ENCODE data around the gene BRSK1.
A peak's percentile ranks its signal among the peaks of the same experiment; 100 is the strongest.

BRSK1 gene

DNA sequence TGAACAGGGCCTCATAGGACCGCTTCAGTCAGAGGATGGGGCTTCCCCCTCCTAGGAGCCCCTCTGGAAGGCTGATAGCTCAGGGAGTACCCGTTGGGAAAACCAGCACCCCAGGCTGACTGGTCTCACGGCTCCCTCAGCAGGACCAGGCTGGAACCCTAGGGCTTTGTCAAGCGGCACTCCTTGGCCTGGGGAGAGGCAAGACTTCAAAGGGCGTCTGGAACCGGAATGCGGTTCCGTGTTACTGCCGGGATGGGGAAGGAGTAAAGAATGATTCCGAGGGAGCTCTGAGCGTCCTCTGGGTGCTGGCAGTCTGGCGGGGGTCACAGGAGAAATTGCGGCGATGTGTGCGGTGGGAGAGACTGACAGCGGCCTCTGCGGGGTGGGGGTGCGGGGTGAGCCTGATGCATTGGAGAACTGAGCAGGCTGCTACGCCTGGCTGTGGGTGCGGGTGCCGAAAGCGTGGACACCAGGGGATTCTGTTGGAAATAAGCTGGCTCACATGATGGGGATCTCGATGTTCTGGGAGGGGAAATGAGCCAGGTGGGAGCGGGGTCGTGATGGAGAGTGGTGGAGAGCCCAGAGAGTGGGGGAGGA, 68.8 kb downstream of the BRSK1 start:
- ATAC-seq (replicated peaks; ENCODE audit: extremely low read depth, poor library complexity, severe bottlenecking), result no peak
- Mint-ChIP-seq H3K36me3 (ENCODE audit: insufficient read depth) (peaks cover 3% of the 10 kb centered on the region), H3K4me3 (peak overlapping the region; percentile 73), H3K27me3 (peaks cover 64% of the 10 kb centered on the region), H3K27ac (ENCODE audit: low read depth) (peak overlapping the region; percentile 25), H3K9me3 (no peaks in the 10 kb centered on the region), H3K4me1 (peaks cover 26% of the 10 kb centered on the region)
- no peak for DNase-seq (ENCODE audit: low spot score in 2 of 2)

DNA sequence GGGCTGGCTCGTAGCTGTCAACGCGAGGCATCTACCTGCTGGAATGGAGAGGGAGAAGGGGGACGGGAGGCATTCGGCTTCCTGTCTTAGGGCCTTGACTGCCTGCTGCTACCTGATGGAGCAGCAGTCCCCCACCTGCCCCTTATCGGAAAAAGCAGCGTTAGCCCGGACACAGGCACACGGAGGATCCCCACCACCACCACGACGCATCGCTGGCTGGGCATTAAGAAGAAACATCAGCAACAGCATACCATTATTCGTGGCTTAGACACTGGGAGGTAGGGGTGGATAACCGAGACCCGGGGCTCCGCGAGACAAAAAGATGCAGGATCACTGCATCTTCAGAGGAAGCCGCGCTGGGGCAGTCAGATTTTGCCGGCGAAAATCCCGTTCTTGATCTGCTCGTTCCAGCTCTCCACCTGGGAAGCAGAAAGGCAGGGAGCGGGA, 69.6 kb downstream of the BRSK1 start:
- no peaks in the 10 kb centered on the region for H3K9me3 Mint-ChIP-seq
- peaks cover 71% of the 10 kb centered on the region for H3K27me3 Mint-ChIP-seq
- H3K4me1 Mint-ChIP-seq, result peaks cover 26% of the 10 kb centered on the region
- DNase-seq (ENCODE audit: low spot score in 2 of 2), result no peak
- H3K36me3 Mint-ChIP-seq (ENCODE audit: insufficient read depth), result peaks cover 3% of the 10 kb centered on the region
- peak overlapping the region; percentile 73 for H3K4me3 Mint-ChIP-seq
- ATAC-seq (replicated peaks; ENCODE audit: extremely low read depth, poor library complexity, severe bottlenecking), result no peak
- H3K27ac Mint-ChIP-seq (ENCODE audit: low read depth), result peak overlapping the region; percentile 25

DNA sequence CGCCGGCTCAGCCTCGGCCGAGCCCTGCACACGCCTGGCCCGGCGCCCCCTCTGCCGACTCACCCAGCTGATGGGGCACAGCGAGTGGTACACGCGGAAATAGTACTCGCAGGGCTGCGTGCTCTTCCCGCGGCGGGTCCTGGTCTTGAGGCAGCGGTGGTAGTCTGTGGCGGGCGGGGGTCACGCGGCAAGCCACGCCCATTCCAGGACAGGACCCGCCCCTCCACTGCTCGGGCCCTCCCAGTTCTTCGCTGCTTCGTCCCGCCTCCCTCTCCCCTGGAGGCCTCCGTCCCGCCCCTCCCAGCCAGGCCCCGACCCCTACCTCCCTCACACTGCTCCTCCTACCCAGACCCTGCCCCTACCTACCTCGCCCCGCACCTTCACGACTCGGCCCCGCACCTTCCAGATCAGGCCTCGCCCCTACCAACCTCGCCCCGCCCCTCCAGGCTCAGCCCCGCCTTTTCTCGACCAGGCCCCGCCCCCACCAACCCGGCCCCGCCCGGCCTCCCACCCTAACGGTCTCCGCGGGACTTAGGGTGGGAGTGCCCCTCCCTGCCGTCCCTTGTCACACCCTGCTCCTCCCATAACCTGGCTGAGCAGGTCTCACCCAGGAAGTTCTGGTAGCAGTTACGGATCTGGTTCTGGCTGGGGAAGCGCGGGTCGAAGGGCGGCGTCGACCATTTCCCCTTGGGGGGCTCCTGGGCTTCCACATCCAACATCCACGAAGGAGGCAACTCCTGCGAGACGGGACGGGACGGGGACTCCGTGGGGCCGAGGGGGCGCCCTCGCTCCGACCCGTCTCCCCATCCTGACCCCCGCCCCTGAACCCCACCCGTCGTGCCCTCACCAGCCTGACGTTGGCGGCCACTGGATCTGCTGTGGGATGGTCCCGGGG, 70.3 kb downstream of the BRSK1 start:
- H3K27me3 Mint-ChIP-seq, result peaks cover 72% of the 10 kb centered on the region
- peaks cover 26% of the 10 kb centered on the region for H3K4me1 Mint-ChIP-seq
- H3K4me3 Mint-ChIP-seq, result peak overlapping the region; percentile 73
- peak in 1 of 2 donors; percentile 59 for DNase-seq (ENCODE audit: low spot score in 2 of 2)
- peaks cover 3% of the 10 kb centered on the region for H3K36me3 Mint-ChIP-seq (ENCODE audit: insufficient read depth)
- peak; percentile 47 for ATAC-seq (replicated peaks; ENCODE audit: extremely low read depth, poor library complexity, severe bottlenecking)
- no peaks in the 10 kb centered on the region for H3K9me3 Mint-ChIP-seq
- peak overlapping the region; percentile 25 for H3K27ac Mint-ChIP-seq (ENCODE audit: low read depth)

DNA sequence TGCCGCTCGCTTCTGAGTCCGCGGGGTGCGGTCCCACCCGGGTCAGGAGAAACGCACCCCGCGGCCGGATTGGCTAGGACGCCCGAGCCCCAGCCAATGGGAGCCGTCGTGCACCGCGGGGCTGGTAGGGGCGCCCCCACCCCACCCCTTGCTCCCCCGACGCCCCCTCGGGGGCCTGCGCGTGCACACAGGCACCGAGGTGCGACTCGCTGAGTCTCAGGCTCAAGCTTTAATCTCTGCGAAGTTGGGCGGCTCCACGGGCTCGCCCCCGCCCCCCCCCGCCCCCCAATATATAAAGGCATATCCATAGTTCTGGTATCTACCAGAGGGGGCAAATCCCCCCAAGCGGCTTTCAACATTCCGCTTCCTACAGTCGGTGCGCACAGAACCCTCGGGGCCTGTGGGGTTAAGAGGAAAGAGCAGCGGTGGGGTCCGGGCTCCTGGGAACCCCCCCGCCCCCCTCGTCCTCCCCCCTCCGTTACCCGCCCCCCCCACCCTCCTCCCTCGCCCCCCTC, 71.0 kb downstream of the BRSK1 start, which contains the start of gene COX6B2:
TSS of gene COX6B2 (minus strand) at position 22 of the 515 bp plus-strand sequence. CDS start 198 bp downstream, outside the sequence.
- Mint-ChIP-seq H3K9me3 (no peaks in the 10 kb centered on the region), H3K27me3 (peaks cover 72% of the 10 kb centered on the region), H3K4me1 (peaks cover 26% of the 10 kb centered on the region), H3K36me3 (ENCODE audit: insufficient read depth) (peaks cover 3% of the 10 kb centered on the region), H3K4me3 (peak within 1 kb of the TSS; percentile 73), H3K27ac (ENCODE audit: low read depth) (peak within 1 kb of the TSS; percentile 25)
- no peak for DNase-seq (ENCODE audit: low spot score in 2 of 2)
- no peak for ATAC-seq (replicated peaks; ENCODE audit: extremely low read depth, poor library complexity, severe bottlenecking)

DNA sequence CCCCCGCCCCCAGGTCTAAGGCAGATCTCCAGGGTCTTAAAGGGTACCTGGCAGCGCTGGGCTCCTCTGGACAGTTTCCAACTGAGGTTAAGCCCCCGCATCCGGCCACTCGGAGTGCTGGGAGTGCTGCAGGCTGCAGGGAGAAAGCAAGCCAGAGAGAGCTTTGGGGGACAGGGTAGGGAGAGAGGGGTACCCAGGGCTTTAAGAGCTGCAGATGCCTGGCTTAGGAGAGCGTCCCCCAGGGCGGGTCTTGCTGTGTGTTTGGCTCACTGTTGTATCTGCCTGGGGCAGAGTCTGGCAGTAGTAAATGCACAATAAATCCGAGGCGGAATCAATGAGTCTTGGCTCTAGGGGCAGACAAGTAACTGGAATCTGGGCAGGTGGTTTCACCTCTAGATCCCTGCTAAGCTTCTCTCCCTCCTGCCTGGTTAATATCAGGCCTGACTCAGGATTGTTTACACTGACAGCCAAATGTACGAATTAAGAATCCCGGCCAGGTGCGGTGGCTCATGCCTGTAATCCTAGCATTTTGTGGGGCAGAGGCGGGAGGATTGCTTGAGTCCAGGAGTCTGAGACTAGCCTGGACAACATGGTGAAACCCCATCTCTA, 71.5 kb downstream of the BRSK1 start:
- H3K27me3 Mint-ChIP-seq, result peaks cover 70% of the 10 kb centered on the region
- no peaks in the 10 kb centered on the region for H3K9me3 Mint-ChIP-seq
- H3K4me1 Mint-ChIP-seq, result peaks cover 26% of the 10 kb centered on the region
- peaks cover 3% of the 10 kb centered on the region for H3K36me3 Mint-ChIP-seq (ENCODE audit: insufficient read depth)
- no peak for ATAC-seq (replicated peaks; ENCODE audit: extremely low read depth, poor library complexity, severe bottlenecking)
- DNase-seq (ENCODE audit: low spot score in 2 of 2), result no peak
- H3K27ac Mint-ChIP-seq (ENCODE audit: low read depth), result no peak overlapping the region
- H3K4me3 Mint-ChIP-seq, result no peak overlapping the region

DNA sequence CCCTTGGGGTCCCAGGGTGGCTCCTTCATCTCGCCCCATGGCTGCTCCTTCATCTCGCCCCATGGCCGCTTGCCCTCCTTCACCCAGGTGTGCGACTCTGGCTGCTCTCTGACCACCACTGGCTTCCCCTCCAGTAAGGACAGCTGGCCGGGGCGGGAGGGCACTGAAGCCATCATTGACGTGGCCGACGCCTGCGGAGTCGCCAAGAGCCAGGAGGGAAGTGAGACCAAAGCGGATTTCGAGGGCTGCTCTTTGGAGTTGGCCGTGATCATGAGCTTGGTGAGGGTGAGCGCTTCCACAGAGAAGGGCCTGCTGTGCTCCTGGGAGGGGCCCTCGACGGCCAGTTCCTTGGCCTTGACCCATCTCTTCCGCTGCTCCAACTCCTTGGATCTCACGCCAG, 74.7 kb downstream of the BRSK1 start:
- no peak for DNase-seq (ENCODE audit: low spot score in 2 of 2)
- H3K27ac Mint-ChIP-seq (ENCODE audit: low read depth), result no peak overlapping the region
- H3K9me3 Mint-ChIP-seq, result no peaks in the 10 kb centered on the region
- ATAC-seq (replicated peaks; ENCODE audit: extremely low read depth, poor library complexity, severe bottlenecking), result no peak
- H3K27me3 Mint-ChIP-seq, result peaks cover 38% of the 10 kb centered on the region
- peaks cover 5% of the 10 kb centered on the region for H3K4me1 Mint-ChIP-seq
- no peak overlapping the region for H3K4me3 Mint-ChIP-seq
- peaks cover 2% of the 10 kb centered on the region for H3K36me3 Mint-ChIP-seq (ENCODE audit: insufficient read depth)

DNA sequence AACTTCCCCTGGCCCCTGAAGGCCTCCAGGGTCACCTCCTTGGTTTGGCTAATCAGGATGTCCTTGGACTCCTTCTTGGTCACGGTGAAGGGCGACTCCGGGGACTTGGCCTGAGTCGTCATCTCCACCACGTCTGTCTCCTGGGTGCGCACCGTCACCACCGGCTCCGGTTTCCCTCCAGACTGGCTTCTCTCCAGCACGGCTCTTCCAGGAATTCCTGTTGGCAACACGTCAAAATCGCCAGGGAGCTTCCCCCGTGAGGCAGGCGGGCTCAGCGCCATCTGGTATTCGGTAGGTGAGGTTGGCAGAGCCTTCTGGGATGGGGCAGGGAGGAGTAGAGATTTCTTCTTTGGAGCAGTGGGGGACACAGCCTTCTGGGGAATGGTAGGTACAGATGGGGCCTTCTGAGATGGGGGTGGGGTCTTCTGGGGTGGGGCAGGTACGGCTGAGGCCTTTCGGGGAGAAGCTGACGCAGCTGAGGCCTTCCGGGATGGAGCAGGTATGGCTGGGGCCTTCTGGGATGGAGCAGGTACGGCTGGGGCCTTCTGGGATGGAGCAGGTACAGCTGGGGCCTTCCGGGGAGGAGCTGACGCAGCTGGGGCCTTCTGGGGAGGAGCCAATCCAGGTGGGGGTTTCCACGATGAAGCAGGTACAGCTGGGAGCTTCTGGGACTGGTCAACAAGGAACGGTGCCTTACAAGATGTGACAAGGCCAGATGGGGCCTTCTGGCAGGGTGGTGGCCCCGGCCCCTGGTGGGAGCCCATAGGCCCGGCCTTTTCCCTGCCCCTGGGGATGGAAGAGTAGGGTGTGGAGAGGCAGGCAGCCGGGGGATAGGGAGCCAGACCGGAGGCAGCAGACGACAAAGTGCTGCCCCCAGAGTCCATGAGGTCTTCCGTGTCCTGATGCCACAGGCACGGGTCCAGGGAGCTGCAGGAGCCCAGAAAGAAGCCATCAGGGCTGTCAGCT, 75.4 kb downstream of the BRSK1 start:
- Mint-ChIP-seq H3K36me3 (ENCODE audit: insufficient read depth) (peaks cover 2% of the 10 kb centered on the region), H3K4me3 (no peak overlapping the region), H3K9me3 (no peaks in the 10 kb centered on the region), H3K27ac (ENCODE audit: low read depth) (no peak overlapping the region), H3K27me3 (peaks cover 33% of the 10 kb centered on the region), H3K4me1 (no peaks in the 10 kb centered on the region)
- DNase-seq (ENCODE audit: low spot score in 2 of 2) (no peak), ATAC-seq (replicated peaks; ENCODE audit: extremely low read depth, poor library complexity, severe bottlenecking) (no peak)

DNA sequence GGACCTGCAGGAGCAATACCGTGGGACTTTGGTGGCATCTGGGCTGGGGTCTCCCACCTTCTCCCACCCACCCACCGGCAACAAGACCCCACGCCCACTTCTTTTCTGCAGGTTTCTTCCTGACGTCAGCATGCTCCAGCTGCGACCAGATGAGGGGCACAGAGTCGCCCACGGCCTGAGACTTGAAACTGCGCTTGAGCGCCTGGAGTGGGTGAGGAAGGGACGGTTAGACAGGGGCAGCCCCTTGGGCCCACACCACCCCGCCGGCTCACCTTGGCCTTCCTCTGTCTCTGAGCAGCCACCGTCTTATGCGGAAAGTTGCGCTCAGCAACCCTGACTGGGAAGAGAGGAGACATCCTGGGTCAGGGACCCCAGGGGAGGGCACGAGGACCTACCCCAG, 77.1 kb downstream of the BRSK1 start:
- DNase-seq (ENCODE audit: low spot score in 2 of 2), result no peak
- H3K36me3 Mint-ChIP-seq (ENCODE audit: insufficient read depth), result peaks cover 2% of the 10 kb centered on the region
- H3K27ac Mint-ChIP-seq (ENCODE audit: low read depth), result no peak overlapping the region
- no peaks in the 10 kb centered on the region for H3K4me1 Mint-ChIP-seq
- H3K4me3 Mint-ChIP-seq, result no peak overlapping the region
- H3K9me3 Mint-ChIP-seq, result no peaks in the 10 kb centered on the region
- peaks cover 30% of the 10 kb centered on the region for H3K27me3 Mint-ChIP-seq
- ATAC-seq (replicated peaks; ENCODE audit: extremely low read depth, poor library complexity, severe bottlenecking), result no peak

All from central memory CD8-positive, alpha-beta T cell (primary cell).